ENCODE measurements around the gene ZNG1C. TPM values are rescaled to one million over a fixed set of nuclear protein-coding genes. Genes with fewer than 3 reads are reported as not detected.
"Not testable (repeated sequence)": the region's sequence is repeated elsewhere in the genome, so short reads cannot be mapped to it uniquely, and the experiment has no call there.

The ZNG1C gene
- 10 to 100 TPM; 14.2 to 19.8 (median 17.9) TPM for total RNA-seq
- long read RNA-seq, transcript CBWD3-206 (3 exons, 1,736 nt), result major isoform, 10 of 11 reads
- long read RNA-seq, partial matches to known transcripts, result 0 of 11 reads
- long read RNA-seq, other reads (novel, unspliced or antisense), result 1 of 11 reads

GRCh38 chr9:68241683-68242082 lies at the start of gene ZNG1C:
ZNG1C (plus strand) TSS chr9:68241983; CDS start chr9:68242032, 49 bp downstream.
- H3K4me3 ChIP-seq; intact Hi-C loops (cut with DNase I); H3K9me3 ChIP-seq; H3K27me3 ChIP-seq; H3K36me3 ChIP-seq; DNase-seq; ATAC-seq; H3K4me1 ChIP-seq; H3K27ac ChIP-seq: not testable (repeated sequence)
- no CpG with 5 or more reads among the region's 32 CpGs for WGBS (ENCODE audit: insufficient coverage, low coverage, low lambda C conversion rate, missing lambda C conversion rate)

- H3K27ac ChIP-seq; H3K27me3 ChIP-seq; H3K36me3 ChIP-seq; H3K4me1 ChIP-seq; DNase-seq; intact Hi-C loops (cut with DNase I); H3K9me3 ChIP-seq; H3K4me3 ChIP-seq: not testable (repeated sequence)
- ATAC-seq, result peak in 2 of 4 donors; percentile 61 to 62
- WGBS (ENCODE audit: insufficient coverage, low coverage, low lambda C conversion rate, missing lambda C conversion rate), result no CpG with 5 or more reads among the region's 11 CpGs
These were observed 654 bp downstream of the ZNG1C start for GRCh38 chr9:68242437-68242836.

- DNase-seq; H3K27ac ChIP-seq; H3K4me3 ChIP-seq; H3K27me3 ChIP-seq; H3K9me3 ChIP-seq; H3K36me3 ChIP-seq; intact Hi-C loops (cut with DNase I); ATAC-seq; H3K4me1 ChIP-seq: not testable (repeated sequence)
- 97% methylated on average over 6 of the region's 16 CpGs for WGBS (ENCODE audit: insufficient coverage, low coverage, low lambda C conversion rate, missing lambda C conversion rate)
These were observed 39.3 kb downstream of the ZNG1C start for GRCh38 chr9:68281041-68281440.

GRCh38 chr9:68302567-68302966 lies 60.8 kb downstream of the ZNG1C start, which contains the start of gene FOXD4L3:
FOXD4L3 (plus strand) TSS chr9:68302867; CDS start chr9:68302952, 85 bp downstream.
- intact Hi-C loops (cut with DNase I), result not testable (repeated sequence)

GRCh38 chr9:68303771-68304170 lies 62.0 kb downstream of the ZNG1C start:
- DNase-seq; H3K36me3 ChIP-seq; H3K4me1 ChIP-seq; ATAC-seq; H3K27me3 ChIP-seq; H3K27ac ChIP-seq; H3K4me3 ChIP-seq; intact Hi-C loops (cut with DNase I); H3K9me3 ChIP-seq: not testable (repeated sequence)
- WGBS (ENCODE audit: insufficient coverage, low coverage, low lambda C conversion rate, missing lambda C conversion rate), result no CpG with 5 or more reads among the region's 30 CpGs

More at GRCh38 chr9:68302567-68302966, 60.8 kb downstream of the ZNG1C start, which contains the start of gene FOXD4L3:
- not testable (repeated sequence) for H3K4me1 ChIP-seq, H3K27me3 ChIP-seq, ATAC-seq, H3K9me3 ChIP-seq, H3K27ac ChIP-seq, H3K4me3 ChIP-seq, H3K36me3 ChIP-seq, DNase-seq
- no CpG with 5 or more reads among the region's 15 CpGs for WGBS (ENCODE audit: insufficient coverage, low coverage, low lambda C conversion rate, missing lambda C conversion rate)

- WGBS (ENCODE audit: insufficient coverage, low coverage, low lambda C conversion rate, missing lambda C conversion rate), result 0% methylated on average over 3 of the region's 21 CpGs
These were observed 62.4 kb downstream of the ZNG1C start for GRCh38 chr9:68304212-68304611.

GRCh38 chr9:68304777-68305176 lies 63.0 kb downstream of the ZNG1C start:
- H3K4me1 ChIP-seq; H3K36me3 ChIP-seq; H3K27me3 ChIP-seq; H3K9me3 ChIP-seq; ATAC-seq; H3K27ac ChIP-seq; DNase-seq; H3K4me3 ChIP-seq; intact Hi-C loops (cut with DNase I): not testable (repeated sequence)
- WGBS (ENCODE audit: insufficient coverage, low coverage, low lambda C conversion rate, missing lambda C conversion rate), result 17% methylated on average over 3 of the region's 4 CpGs

More at GRCh38 chr9:68304212-68304611, 62.4 kb downstream of the ZNG1C start:
- DNase-seq; H3K4me3 ChIP-seq; H3K27me3 ChIP-seq; ATAC-seq; H3K4me1 ChIP-seq; H3K9me3 ChIP-seq; H3K36me3 ChIP-seq; intact Hi-C loops (cut with DNase I); H3K27ac ChIP-seq: not testable (repeated sequence)

- H3K27me3 ChIP-seq; H3K27ac ChIP-seq; intact Hi-C loops (cut with DNase I); H3K4me3 ChIP-seq; H3K4me1 ChIP-seq; DNase-seq; H3K9me3 ChIP-seq; H3K36me3 ChIP-seq: not testable (repeated sequence)
- WGBS (ENCODE audit: insufficient coverage, low coverage, low lambda C conversion rate, missing lambda C conversion rate), result 29% methylated on average over 9 of the region's 21 CpGs
- peak; percentile 19 to 71 (median 39) for ATAC-seq
These were observed 64.0 kb downstream of the ZNG1C start for GRCh38 chr9:68305680-68306285.

- H3K9me3 ChIP-seq; H3K4me3 ChIP-seq; intact Hi-C loops (cut with DNase I); H3K27ac ChIP-seq; H3K36me3 ChIP-seq; H3K27me3 ChIP-seq; H3K4me1 ChIP-seq; DNase-seq: not testable (repeated sequence)
- ATAC-seq, result peak; percentile 31 to 54 (median 39)
- WGBS (ENCODE audit: insufficient coverage, low coverage, low lambda C conversion rate, missing lambda C conversion rate), result 12% methylated on average over 5 of the region's 37 CpGs
These were observed 64.7 kb downstream of the ZNG1C start for GRCh38 chr9:68306391-68306964.

- H3K36me3 ChIP-seq; intact Hi-C loops (cut with DNase I); H3K4me1 ChIP-seq; H3K27me3 ChIP-seq; H3K9me3 ChIP-seq; H3K27ac ChIP-seq; H3K4me3 ChIP-seq; DNase-seq: not testable (repeated sequence)
- ATAC-seq, result peak; percentile 42 to 56 (median 46)
- no CpG with 5 or more reads among the region's 35 CpGs for WGBS (ENCODE audit: insufficient coverage, low coverage, low lambda C conversion rate, missing lambda C conversion rate)
These were observed 65.3 kb downstream of the ZNG1C start for GRCh38 chr9:68307127-68307526.

GRCh38 chr9:68307654-68308053 lies 65.9 kb downstream of the ZNG1C start:
- intact Hi-C loops (cut with DNase I); H3K4me1 ChIP-seq; H3K9me3 ChIP-seq; H3K4me3 ChIP-seq; H3K27ac ChIP-seq; H3K27me3 ChIP-seq; H3K36me3 ChIP-seq: not testable (repeated sequence)
- DNase-seq, result peak in 1 of 3 donors; percentile 27
- peak; percentile 33 to 61 (median 52) for ATAC-seq
- WGBS (ENCODE audit: insufficient coverage, low coverage, low lambda C conversion rate, missing lambda C conversion rate), result 16% methylated on average over 20 of the region's 21 CpGs
